ENCODE results near the gene ZFR. TPM values are rescaled to one million over a fixed set of nuclear protein-coding genes. Genes with fewer than 3 reads are reported as not detected.

ZFR gene
- total and polyA plus RNA-seq, 8 donors = 21.8 to 110 (median 48.5) TPM

DNA sequence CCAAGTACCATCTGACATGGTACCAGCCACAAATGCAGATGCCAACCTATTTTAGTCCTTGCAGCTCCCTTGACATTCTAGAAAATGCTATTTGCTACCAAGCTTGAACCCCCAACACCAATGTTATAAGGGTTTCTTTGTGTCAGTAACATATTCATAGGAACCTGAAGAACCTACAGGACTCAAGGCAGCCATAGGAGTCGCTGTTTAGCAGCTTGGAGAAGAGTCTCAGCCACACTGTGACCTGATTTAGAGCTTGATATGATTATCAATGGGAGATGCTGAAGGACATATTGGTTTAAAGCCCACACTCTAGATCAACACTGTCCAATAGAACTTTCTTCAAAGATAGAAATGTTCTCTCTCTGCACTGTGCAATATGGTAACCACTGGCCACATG, 6.4 kb upstream of the ZFR start:
- H3K36me3 ChIP-seq = no peaks in the 10 kb centered on the region
- TF ChIP-seq, protein P1, sequence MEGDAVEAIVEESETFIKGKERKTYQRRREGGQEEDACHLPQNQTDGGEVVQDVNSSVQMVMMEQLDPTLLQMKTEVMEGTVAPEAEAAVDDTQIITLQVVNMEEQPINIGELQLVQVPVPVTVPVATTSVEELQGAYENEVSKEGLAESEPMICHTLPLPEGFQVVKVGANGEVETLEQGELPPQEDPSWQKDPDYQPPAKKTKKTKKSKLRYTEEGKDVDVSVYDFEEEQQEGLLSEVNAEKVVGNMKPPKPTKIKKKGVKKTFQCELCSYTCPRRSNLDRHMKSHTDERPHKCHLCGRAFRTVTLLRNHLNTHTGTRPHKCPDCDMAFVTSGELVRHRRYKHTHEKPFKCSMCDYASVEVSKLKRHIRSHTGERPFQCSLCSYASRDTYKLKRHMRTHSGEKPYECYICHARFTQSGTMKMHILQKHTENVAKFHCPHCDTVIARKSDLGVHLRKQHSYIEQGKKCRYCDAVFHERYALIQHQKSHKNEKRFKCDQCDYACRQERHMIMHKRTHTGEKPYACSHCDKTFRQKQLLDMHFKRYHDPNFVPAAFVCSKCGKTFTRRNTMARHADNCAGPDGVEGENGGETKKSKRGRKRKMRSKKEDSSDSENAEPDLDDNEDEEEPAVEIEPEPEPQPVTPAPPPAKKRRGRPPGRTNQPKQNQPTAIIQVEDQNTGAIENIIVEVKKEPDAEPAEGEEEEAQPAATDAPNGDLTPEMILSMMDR (IDR thresholded peaks at IDR 0.05) = no peak
- TF ChIP-seq POLR2A (IDR thresholded peaks at IDR 0.05) = no peak
- no peak for TF ChIP-seq POLR2AphosphoS5 (IDR thresholded peaks at IDR 0.05)
- TF ChIP-seq EP300 (IDR thresholded peaks at IDR 0.05) = no peak
- H3K4me1 ChIP-seq = peaks cover 0 to 10% (median 0%) of the 10 kb centered on the region in 4 donors
- no peaks in the 10 kb centered on the region for H3K27me3 ChIP-seq
- 53 to 85% (median 63%) methylated on average over 1 of the region's 1 CpG for WGBS, 5 donors
- no peak overlapping the region for H3K4me3 ChIP-seq
- H3K9me3 ChIP-seq = no peaks in the 10 kb centered on the region
- intact Hi-C loops (cut with DNase I; ENCODE audit: low total_unique reads) = no loop called here
- no peak for DNase-seq
- no peak overlapping the region for H3K27ac ChIP-seq

DNA sequence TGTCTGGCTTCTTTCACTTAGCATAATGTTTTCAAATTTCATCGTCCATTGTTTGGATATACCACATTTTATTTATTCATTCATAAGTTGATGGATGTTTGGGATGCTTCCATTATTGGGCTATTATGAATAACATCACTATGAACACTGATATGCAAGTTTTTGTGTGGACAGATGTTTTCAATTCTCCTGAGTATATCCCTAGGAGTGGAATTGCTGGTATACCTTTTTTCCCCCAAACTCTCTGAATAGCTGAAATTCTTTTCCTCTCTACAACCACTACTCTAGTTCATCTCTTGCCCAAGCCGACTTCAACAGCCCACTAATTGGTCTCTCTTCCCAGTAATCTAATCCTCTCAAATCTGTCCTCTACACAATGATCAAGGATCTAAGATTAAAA, 4.7 kb upstream of the ZFR start:
- Histone ChIP-seq H3K27ac (no peak overlapping the region), H3K36me3 (no peaks in the 10 kb centered on the region), H3K9me3 (no peaks in the 10 kb centered on the region), H3K27me3 (no peaks in the 10 kb centered on the region), H3K4me1 (peaks cover 6 to 21% (median 8%) of the 10 kb centered on the region in 4 donors), H3K4me3 (no peak overlapping the region)
- intact Hi-C loops (cut with DNase I; ENCODE audit: low total_unique reads) = no loop called here
- no peak for DNase-seq
- TF ChIP-seq POLR2A (IDR thresholded peaks at IDR 0.05) (no peak), EP300 (IDR thresholded peaks at IDR 0.05) (no peak), POLR2AphosphoS5 (IDR thresholded peaks at IDR 0.05) (no peak)
- TF ChIP-seq, protein P1 (IDR thresholded peaks at IDR 0.05) = no peak
- WGBS, 5 donors = 34 to 74% (median 50%) methylated on average over 1 to 2 of the region's 2 CpGs

DNA sequence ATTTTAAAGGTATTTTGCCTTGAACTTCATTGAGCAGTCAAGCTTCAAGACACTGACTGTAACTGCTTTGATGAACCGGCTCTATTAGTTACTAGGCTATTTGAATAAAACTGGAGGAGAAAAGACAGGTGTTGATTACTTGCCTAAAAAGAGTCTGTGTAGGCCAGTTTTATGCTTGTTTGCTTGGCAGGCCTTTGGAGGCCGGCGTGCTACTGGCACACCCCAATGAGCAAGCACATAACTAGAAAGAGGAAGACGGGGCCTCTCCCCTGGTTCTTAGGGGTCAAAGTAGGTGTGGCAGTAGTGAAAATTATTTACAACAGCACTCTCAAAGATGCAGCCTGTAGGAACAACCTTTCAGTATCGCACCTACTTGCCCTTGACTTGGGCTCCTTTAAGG, 2.1 kb upstream of the ZFR start:
- no peaks in the 10 kb centered on the region for H3K36me3 ChIP-seq
- H3K9me3 ChIP-seq = no peaks in the 10 kb centered on the region
- peaks cover 23 to 36% (median 26%) of the 10 kb centered on the region in 4 donors for H3K4me1 ChIP-seq
- intact Hi-C loops (cut with DNase I; ENCODE audit: low total_unique reads) = no loop called here
- DNase-seq = peak; percentile 43 to 82
- no peak for TF ChIP-seq EP300 (IDR thresholded peaks at IDR 0.05)
- TF ChIP-seq, protein P1 (IDR thresholded peaks at IDR 0.05) = no peak
- no peak for TF ChIP-seq POLR2A (IDR thresholded peaks at IDR 0.05)
- TF ChIP-seq POLR2AphosphoS5 (IDR thresholded peaks at IDR 0.05) = no peak
- H3K27me3 ChIP-seq = no peaks in the 10 kb centered on the region
- H3K27ac ChIP-seq = peak overlapping the region in 1 of 5 donors; percentile 68
- WGBS, 5 donors = 32 to 58% (median 44%) methylated on average over 5 of the region's 5 CpGs
- H3K4me3 ChIP-seq = no peak overlapping the region

DNA sequence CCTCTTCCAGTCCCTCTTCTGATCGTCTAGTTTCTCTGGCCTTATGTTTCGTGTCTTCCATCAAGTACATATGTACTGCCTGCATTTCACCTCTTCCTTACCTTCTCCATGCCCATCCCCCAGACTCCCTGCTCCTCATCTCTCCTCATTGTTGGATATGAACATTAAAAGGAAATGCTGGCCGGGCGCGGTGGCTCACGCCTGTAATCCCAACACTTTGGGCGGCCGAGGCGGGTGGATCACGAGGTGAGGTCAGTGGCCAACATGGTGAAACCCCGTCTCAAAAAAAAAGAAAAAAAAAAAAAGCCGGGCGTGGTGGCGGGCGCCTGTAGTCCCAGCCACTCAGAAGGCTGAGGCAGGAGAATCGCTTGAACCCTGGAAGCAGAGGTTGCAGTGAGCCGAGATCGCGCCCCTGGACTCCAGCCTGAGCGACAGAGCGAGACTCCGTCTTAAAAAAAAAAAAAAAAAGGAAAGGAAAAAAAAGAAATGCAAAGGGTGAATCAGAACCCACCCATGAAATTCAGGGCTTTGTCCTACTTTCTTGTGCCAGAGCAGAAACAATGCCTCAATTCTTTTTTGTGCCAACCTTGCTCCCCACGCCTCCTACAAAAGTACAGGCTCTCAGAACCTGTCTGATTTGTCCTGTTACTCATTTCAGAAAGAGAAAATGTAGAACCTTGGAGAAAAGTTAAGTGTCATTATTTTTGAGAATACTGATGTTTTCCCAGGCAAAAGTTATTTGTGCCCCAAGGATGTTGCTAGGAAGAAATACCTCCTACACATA, 1.5 kb upstream of the ZFR start:
- Histone ChIP-seq H3K4me3 (no peak overlapping the region), H3K9me3 (no peaks in the 10 kb centered on the region), H3K36me3 (no peaks in the 10 kb centered on the region), H3K27me3 (no peaks in the 10 kb centered on the region), H3K4me1 (peaks cover 27 to 36% (median 32%) of the 10 kb centered on the region in 4 donors), H3K27ac (peak overlapping the region in 1 of 5 donors; percentile 68)
- TF ChIP-seq POLR2A (IDR thresholded peaks at IDR 0.05) (no peak), EP300 (IDR thresholded peaks at IDR 0.05) (no peak), POLR2AphosphoS5 (IDR thresholded peaks at IDR 0.05) (no peak)
- TF ChIP-seq, protein P1 (IDR thresholded peaks at IDR 0.05) = no peak
- intact Hi-C loops (cut with DNase I; ENCODE audit: low total_unique reads) = no loop called here
- 62 to 78% (median 70%) methylated on average over 22 to 23 of the region's 23 CpGs for WGBS, 5 donors
- DNase-seq = peak in 1 of 2 donors; percentile 23

Data from stomach (tissue), 9 donors.